Hepatocyte (in vitro differentiated cells): ENCODE data around the gene PMEPA1. TPM values are rescaled to one million over a fixed set of nuclear protein-coding genes. Genes with fewer than 3 reads are reported as not detected.
A peak's percentile ranks its signal among the peaks of the same experiment; 100 is the strongest.

Source experiments
- DNase-seq: peaks from one replicate; pipeline ENCODE4 v3.0.0-alpha.2; 2016; ENCODE audit warnings: low spot score
- H2AFZ ChIP-seq: fragments of 200-600 bp; sonication (generic); 2 replicates; pipeline ENCODE4 v1.6.0; 2016; ENCODE audit warnings: antibody characterized with exemption, mild to moderate bottlenecking
- H3K27ac ChIP-seq: fragments of 200-600 bp; sonication (generic); 2 replicates; pipeline ENCODE4 v1.5.1; 2016; ENCODE audit warnings: mild to moderate bottlenecking
- H3K27me3 ChIP-seq: fragments of 200-600 bp; sonication (generic); 2 replicates; pipeline ENCODE4 v1.6.1; 2016
- H3K36me3 ChIP-seq: fragments of 200-600 bp; sonication (generic); replicated peaks from 2 replicates; pipeline ENCODE4 v1.5.1; 2016; ENCODE audit warnings: low read depth; ENCODE audit not compliant: insufficient read depth
- H3K4me1 ChIP-seq: fragments of 200-600 bp; sonication (generic); 2 replicates; pipeline ENCODE4 v1.5.1; 2016; ENCODE audit warnings: mild to moderate bottlenecking, moderate library complexity; ENCODE audit not compliant: insufficient read depth
- H3K4me2 ChIP-seq: fragments of 200-600 bp; sonication (generic); 2 replicates; pipeline ENCODE4 v1.6.0; 2016
- H3K4me3 ChIP-seq: fragments of 200-600 bp; sonication (generic); 2 replicates; pipeline ENCODE4 v1.5.1; 2016; ENCODE audit warnings: mild to moderate bottlenecking
- H3K79me2 ChIP-seq: fragments of 200-600 bp; sonication (generic); 2 replicates; pipeline ENCODE4 v1.6.0; 2017; ENCODE audit warnings: mild to moderate bottlenecking
- H3K9me2 ChIP-seq: fragments of 200-600 bp; sonication (generic); replicated peaks from 2 replicates; pipeline ENCODE4 v1.6.0; 2017; ENCODE audit warnings: mild to moderate bottlenecking; ENCODE audit not compliant: insufficient read depth
- H3K9me3 ChIP-seq: fragments of 200-600 bp; sonication (generic); 2 replicates; pipeline ENCODE4 v1.5.1; 2016; ENCODE audit warnings: low read depth, mild to moderate bottlenecking
- H4K20me1 ChIP-seq: fragments of 200-600 bp; sonication (generic); 2 replicates; pipeline ENCODE4 v1.6.0; 2016; ENCODE audit warnings: mild to moderate bottlenecking; ENCODE audit not compliant: insufficient read depth, poor library complexity, severe bottlenecking
- EZH2 ChIP-seq: fragments of 200-600 bp; sonication (generic); IDR thresholded peaks from 2 replicates; pipeline ENCODE4 v1.6.1; 2016; ENCODE audit warnings: antibody characterized with exemption, mild to moderate bottlenecking, borderline replicate concordance
- EZH2phosphoT487 ChIP-seq: fragments of 200-600 bp; sonication (generic); IDR thresholded peaks from one replicate; pipeline ENCODE4 v1.6.1; 2018; ENCODE audit warnings: antibody characterized with exemption, mild to moderate bottlenecking, low read depth, moderate library complexity; ENCODE audit not compliant: unreplicated experiment, severe bottlenecking
- WGBS: methylation state at CpG from one replicate; pipeline ENCODE4 v1.1.6; 2016; ENCODE audit warnings: low lambda C conversion rate; ENCODE audit errors: missing lambda C conversion rate; 5-methylcytosine and 5-hydroxymethylcytosine counted together
- polyA plus RNA-seq: library from polyadenylated mRNA; unstranded; fragments of >200 nt; fragmentation: Nextera tagmentation; extraction: Ambion mirVana; gene quantifications from 2 replicates; pipeline ENCODE4 v1.2.1, GENCODE V29; 2016
- total RNA-seq: library from RNA; depleted of rRNA; stranded (reverse); fragments of >200 nt; gene quantifications from 2 replicates; pipeline ENCODE4 v1.2.3, GENCODE V29; 2014
- TF ChIP-seq, protein P1 (sequence below): fragments of 200-600 bp; sonication (generic); IDR thresholded peaks from 2 replicates; pipeline ENCODE4 v1.5.1; 2016; ENCODE audit warnings: antibody characterized with exemption, mild to moderate bottlenecking; ENCODE audit not compliant: poor library complexity

The PMEPA1 gene
- total and polyA plus RNA-seq, 2 experiments from 2014 or later = 6.8 to 40.3 TPM

DNA sequence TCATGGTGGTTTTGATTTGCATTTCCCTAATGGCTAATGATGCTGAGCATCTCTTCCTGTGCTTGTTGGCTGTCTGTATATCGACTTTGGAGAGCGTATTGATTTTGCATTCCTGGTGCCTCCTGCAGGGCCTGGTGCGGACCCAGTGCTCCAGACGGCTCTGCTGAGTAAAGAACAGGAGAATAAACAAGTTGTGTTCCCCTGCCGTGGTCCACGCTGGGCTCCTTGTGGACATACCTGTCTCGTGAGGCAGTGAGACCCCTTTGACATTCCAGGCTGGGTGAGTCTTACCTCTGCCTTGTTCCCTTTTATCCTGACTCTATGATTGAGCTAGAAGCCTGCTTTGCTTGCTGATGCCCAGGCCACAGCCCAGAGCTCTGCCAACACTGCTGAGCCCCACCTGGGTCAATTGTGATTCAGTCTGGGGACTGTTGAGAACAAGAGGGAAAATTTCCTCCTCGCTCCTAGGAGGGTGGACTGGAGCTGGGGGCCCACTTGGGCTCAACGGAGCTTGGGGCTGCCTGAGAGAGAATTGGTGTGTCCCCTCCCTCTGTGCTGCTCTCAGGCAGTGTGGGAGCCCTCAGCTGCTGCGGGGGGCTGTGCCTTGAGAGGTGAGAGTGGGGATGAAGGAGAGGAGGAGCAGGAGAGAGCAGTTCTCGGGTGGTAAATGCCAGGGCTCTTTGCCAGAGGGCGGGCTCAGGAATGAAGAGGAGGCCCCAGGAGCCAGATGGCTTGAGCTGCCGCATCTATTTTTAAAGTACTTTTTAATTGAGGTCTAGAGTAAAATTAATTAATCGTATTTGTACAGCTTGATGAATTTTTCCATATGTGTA lies 43.7 kb upstream of the PMEPA1 start:
- Histone ChIP-seq H3K4me2 (no peak overlapping the region), H4K20me1 (no peaks in the 10 kb centered on the region), H2AFZ (no peak overlapping the region), H3K27ac (no peak overlapping the region), H3K4me3 (no peak overlapping the region), H3K27me3 (no peaks in the 10 kb centered on the region), H3K79me2 (no peaks in the 10 kb centered on the region), H3K9me2 (no peaks in the 10 kb centered on the region), H3K36me3 (no peaks in the 10 kb centered on the region), H3K9me3 (no peaks in the 10 kb centered on the region), H3K4me1 (peaks cover 8% of the 10 kb centered on the region)
- no peak for DNase-seq
- WGBS = 75% methylated on average over 14 of the region's 14 CpGs
- no peak for TF ChIP-seq EZH2
- TF ChIP-seq, protein P1, sequence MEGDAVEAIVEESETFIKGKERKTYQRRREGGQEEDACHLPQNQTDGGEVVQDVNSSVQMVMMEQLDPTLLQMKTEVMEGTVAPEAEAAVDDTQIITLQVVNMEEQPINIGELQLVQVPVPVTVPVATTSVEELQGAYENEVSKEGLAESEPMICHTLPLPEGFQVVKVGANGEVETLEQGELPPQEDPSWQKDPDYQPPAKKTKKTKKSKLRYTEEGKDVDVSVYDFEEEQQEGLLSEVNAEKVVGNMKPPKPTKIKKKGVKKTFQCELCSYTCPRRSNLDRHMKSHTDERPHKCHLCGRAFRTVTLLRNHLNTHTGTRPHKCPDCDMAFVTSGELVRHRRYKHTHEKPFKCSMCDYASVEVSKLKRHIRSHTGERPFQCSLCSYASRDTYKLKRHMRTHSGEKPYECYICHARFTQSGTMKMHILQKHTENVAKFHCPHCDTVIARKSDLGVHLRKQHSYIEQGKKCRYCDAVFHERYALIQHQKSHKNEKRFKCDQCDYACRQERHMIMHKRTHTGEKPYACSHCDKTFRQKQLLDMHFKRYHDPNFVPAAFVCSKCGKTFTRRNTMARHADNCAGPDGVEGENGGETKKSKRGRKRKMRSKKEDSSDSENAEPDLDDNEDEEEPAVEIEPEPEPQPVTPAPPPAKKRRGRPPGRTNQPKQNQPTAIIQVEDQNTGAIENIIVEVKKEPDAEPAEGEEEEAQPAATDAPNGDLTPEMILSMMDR = no peak
- TF ChIP-seq EZH2phosphoT487 = no peak

DNA sequence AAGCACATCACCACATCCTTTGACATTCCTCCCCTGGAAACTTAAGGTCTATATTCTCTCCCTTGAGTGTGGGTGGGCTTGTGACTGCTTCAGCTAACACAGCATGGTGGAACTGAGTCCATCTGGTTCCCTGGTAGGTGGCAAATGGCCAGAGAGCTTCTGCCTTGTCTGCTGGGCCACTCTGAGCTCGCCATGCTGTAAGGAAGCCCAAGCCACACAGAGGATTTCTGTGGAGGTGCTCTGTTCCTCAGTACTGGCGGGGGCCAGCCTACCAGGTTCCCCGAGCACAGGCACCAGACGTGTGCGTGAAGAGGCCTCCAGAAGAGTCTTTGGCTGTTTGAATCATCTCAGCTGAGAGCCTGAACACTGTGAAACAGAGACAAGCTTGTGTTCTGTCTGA lies 41.6 kb upstream of the PMEPA1 start:
- H3K4me3 ChIP-seq = no peak overlapping the region
- no peaks in the 10 kb centered on the region for H3K9me2 ChIP-seq
- no peaks in the 10 kb centered on the region for H3K36me3 ChIP-seq
- H3K4me1 ChIP-seq = peaks cover 18% of the 10 kb centered on the region
- H3K4me2 ChIP-seq = no peak overlapping the region
- no peaks in the 10 kb centered on the region for H3K79me2 ChIP-seq
- H3K27me3 ChIP-seq = no peaks in the 10 kb centered on the region
- no peak overlapping the region for H2AFZ ChIP-seq
- WGBS = 93% methylated on average over 5 of the region's 5 CpGs
- H4K20me1 ChIP-seq = no peaks in the 10 kb centered on the region
- TF ChIP-seq, protein P1 = no peak
- TF ChIP-seq EZH2 = no peak
- TF ChIP-seq EZH2phosphoT487 = no peak
- H3K9me3 ChIP-seq = no peaks in the 10 kb centered on the region
- no peak for DNase-seq
- H3K27ac ChIP-seq = no peak overlapping the region

DNA sequence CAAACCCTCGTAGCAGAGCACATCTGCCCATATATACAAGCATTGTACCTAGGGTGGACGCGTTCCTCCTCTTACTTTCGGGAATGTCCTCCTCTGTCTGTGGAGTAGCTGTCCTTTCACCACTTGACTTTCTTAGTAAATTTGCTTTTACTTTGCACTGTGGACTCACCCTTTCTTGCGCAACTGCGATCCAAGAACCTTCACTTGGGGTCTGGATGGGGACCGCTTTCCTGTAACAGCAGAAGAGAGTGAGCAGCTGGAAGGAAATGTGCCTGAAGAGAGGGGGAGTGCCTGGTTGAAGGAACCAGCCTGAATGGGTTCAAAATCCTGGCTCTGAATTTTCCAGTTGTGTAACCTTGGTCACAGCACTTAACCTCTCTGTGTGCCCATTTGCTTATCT lies 40.1 kb upstream of the PMEPA1 start:
- peaks cover 18% of the 10 kb centered on the region for H3K4me1 ChIP-seq
- H2AFZ ChIP-seq = no peak overlapping the region
- WGBS = 85% methylated on average over 7 of the region's 7 CpGs
- no peaks in the 10 kb centered on the region for H3K9me3 ChIP-seq
- no peaks in the 10 kb centered on the region for H4K20me1 ChIP-seq
- H3K27me3 ChIP-seq = no peaks in the 10 kb centered on the region
- no peaks in the 10 kb centered on the region for H3K79me2 ChIP-seq
- no peak for TF ChIP-seq EZH2
- H3K9me2 ChIP-seq = no peaks in the 10 kb centered on the region
- H3K36me3 ChIP-seq = no peaks in the 10 kb centered on the region
- H3K4me2 ChIP-seq = no peak overlapping the region
- H3K27ac ChIP-seq = no peak overlapping the region
- DNase-seq = no peak
- H3K4me3 ChIP-seq = no peak overlapping the region

DNA sequence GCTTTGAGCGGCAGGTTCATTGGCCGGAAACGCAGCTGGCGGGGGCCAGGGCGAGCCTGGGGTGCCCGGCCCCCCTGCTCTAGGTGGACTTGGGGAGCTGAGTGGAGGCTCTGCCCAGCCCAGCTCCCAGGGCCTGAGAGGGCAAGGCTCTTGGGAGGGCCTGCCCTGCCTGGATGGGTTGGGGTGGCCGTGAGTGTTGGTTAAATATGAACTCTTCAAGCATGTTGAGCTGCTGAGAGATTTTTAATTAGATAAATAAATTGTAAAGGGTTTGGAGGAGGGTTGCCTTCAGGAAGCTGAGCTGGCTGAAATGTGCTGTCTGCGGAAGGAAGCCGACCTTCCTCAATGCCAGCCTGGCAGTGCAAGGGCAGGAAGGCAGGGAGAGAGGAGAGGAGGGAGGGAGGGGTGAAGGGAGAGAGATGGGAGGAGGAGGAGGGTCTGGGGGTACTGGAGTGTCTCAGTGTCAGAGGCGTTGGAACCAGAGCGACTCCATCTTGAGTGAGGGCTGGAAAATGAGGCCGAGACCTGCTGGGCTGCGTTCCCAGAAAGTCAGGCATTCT lies 39.4 kb upstream of the PMEPA1 start:
- Histone ChIP-seq H4K20me1 (no peaks in the 10 kb centered on the region), H3K4me2 (peak overlapping the region; percentile 29), H3K27ac (no peak overlapping the region), H3K4me1 (peaks cover 18% of the 10 kb centered on the region), H2AFZ (no peak overlapping the region), H3K36me3 (no peaks in the 10 kb centered on the region), H3K9me2 (no peaks in the 10 kb centered on the region), H3K27me3 (no peaks in the 10 kb centered on the region), H3K9me3 (no peaks in the 10 kb centered on the region), H3K4me3 (no peak overlapping the region), H3K79me2 (no peaks in the 10 kb centered on the region)
- DNase-seq = no peak
- no peak for TF ChIP-seq EZH2phosphoT487
- 66% methylated on average over 12 of the region's 13 CpGs for WGBS
